GM12873 (cell line): ENCODE measurements around the gene MINDY2.
A peak's percentile ranks its signal among the peaks of the same experiment; 100 is the strongest.

Source experiments
- TF ChIP-seq, protein P1 (sequence below): IDR thresholded peaks from 2 replicates; pipeline ENCODE4 v1.5.1; 2012; ENCODE audit warnings: low read depth, mild to moderate bottlenecking, moderate library complexity, low read length, control low read depth; ENCODE audit not compliant: insufficient read depth; ENCODE audit errors: missing control alignments

Gene MINDY2

GRCh38 chr15:58842713-58843396, 71.8 kb downstream of the MINDY2 start:
- TF ChIP-seq, protein P1, sequence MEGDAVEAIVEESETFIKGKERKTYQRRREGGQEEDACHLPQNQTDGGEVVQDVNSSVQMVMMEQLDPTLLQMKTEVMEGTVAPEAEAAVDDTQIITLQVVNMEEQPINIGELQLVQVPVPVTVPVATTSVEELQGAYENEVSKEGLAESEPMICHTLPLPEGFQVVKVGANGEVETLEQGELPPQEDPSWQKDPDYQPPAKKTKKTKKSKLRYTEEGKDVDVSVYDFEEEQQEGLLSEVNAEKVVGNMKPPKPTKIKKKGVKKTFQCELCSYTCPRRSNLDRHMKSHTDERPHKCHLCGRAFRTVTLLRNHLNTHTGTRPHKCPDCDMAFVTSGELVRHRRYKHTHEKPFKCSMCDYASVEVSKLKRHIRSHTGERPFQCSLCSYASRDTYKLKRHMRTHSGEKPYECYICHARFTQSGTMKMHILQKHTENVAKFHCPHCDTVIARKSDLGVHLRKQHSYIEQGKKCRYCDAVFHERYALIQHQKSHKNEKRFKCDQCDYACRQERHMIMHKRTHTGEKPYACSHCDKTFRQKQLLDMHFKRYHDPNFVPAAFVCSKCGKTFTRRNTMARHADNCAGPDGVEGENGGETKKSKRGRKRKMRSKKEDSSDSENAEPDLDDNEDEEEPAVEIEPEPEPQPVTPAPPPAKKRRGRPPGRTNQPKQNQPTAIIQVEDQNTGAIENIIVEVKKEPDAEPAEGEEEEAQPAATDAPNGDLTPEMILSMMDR: no peak

- TF ChIP-seq, protein P1: peak; percentile 10
Observed at GRCh38 chr15:58852347-58852746, 81.2 kb downstream of the MINDY2 start.

GRCh38 chr15:58854593-58854992, 83.5 kb downstream of the MINDY2 start:
- TF ChIP-seq, protein P1: no peak

DNA sequence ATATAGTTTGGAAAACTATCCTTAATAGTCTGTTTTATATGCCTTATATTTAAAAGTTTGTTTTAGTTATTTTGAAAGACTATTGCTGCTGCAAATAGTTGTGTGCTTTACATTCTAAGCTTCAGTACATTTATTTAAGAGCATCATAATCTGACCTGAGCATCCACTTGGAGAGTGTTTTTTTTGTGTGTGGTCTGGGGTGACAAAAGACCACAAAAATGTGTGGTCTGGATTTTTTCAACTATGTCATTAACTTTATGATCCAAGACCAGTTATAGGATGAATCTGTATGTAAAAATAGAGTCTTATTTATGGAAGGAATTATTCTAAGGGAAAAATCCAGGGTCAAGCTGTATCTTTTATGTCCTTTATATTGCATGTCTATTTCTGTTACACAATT, 85.0 kb downstream of the MINDY2 start:
- TF ChIP-seq, protein P1: no peak

- TF ChIP-seq, protein P1: no peak
Observed at GRCh38 chr15:58862326-58862725, 91.2 kb downstream of the MINDY2 start.

DNA sequence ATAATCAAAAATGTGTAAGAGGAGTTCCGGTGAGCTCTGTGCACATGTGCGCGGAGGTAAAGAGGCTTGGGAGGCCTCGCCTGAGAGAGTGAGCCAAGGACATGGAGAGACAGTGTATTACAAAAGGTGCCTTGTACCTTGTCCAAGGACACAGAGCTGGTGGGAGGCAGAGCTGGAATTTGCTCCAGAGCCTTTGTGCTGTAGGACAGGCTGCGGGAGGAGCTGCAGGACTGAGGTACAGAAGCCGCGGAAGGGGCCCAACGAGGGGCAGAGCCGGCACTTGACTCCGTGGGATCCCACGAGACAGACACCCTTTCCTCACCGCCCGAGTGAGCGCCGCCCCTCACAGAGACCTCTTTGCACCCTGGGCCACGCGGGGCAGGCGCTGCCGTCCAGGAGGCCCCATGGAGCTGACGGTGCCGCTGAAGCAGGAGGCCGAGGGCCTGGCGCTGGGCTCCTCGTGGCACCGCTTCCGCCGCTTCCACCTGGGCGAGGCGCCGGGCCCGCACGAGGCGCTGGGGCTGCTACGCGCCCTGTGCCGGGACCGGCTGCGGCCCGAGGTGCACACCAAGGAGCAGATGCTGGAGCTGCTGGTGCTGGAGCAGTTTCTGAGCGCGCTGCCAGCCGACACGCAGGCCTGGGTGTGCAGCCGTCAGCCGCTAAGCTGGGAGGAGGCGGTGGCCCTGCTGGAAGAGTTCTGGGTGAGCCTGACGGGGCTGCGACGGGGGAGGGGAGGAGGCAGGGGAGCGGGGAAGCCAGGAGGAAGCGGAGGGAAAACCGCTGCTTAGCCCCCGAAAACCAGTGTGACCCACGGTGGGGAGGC, 93.7 kb downstream of the MINDY2 start:
- TF ChIP-seq, protein P1: no peak

DNA sequence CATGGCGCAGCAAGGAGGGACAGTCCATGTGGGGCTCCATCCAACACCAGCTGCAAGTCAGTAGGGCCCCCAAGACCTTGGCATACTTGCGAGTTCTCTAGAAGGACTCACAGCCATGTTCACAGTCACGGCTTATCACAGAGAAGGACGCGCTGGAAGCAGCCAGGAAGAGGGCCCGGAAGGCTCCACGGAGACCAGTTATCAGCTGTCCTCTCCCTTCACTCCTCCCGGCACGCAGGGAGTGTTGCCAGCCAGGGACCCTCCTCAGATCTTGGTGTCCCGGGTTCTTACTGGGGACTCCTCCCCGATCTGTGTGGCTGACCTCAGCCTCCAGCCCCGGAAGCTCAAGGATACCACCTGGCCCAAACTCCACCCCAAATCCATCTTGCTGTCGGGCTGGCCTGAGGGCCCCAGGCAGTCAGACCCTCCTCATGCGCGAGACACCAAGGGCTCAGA, 94.4 kb downstream of the MINDY2 start:
- TF ChIP-seq, protein P1: no peak
